AG04450 (cell line): ENCODE data around the gene ONECUT3. TPM values are rescaled to one million over a fixed set of nuclear protein-coding genes. Genes with fewer than 3 reads are reported as not detected.

Source experiments
- CTCF ChIA-PET: fragments of 300-600, 350-600 bp; formaldehyde crosslinking; extraction: SDS; loops from one replicate; lab custom pipeline; 2022; ENCODE audit warnings: antibody characterized with exemption, inconsistent platforms; lab: Charles Lee
- POLR2A ChIA-PET: fragments of 350-600 bp; formaldehyde crosslinking; extraction: SDS; loops from one replicate; lab custom pipeline; 2021; ENCODE audit warnings: antibody characterized with exemption, inconsistent platforms; lab: Yijun Ruan, JAX
- DNase-seq: peaks from one replicate; pipeline ENCODE4 v3.0.0-alpha.2; 2011; ENCODE audit warnings: low read depth, low spot score
- H3K27ac ChIP-seq: one replicate; pipeline ENCODE4 v1.5.1; 2012; ENCODE audit warnings: low read depth, low read length, control low read depth
- H3K27me3 ChIP-seq: one replicate; pipeline ENCODE4 v1.6.0; 2012; ENCODE audit warnings: low read length; ENCODE audit not compliant: control insufficient read depth, insufficient read depth
- H3K4me3 ChIP-seq: 2 replicates; pipeline ENCODE4 v1.5.1; 2011; ENCODE audit warnings: mild to moderate bottlenecking, low read depth, low read length, control low read depth
- H3K9me3 ChIP-seq: 2 replicates; pipeline ENCODE4 v1.5.1; 2012; ENCODE audit warnings: low read length; ENCODE audit not compliant: control insufficient read depth, insufficient read depth
- CTCF ChIP-seq: IDR thresholded peaks from 2 replicates; pipeline ENCODE4 v1.5.1; 2011; ENCODE audit warnings: low read depth, low read length, control low read depth, inconsistent platforms
- polyA plus RNA-seq: library from polyadenylated mRNA; depleted of rRNA; stranded (reverse); fragments of >200 nt; gene quantifications from 2 replicates; pipeline ENCODE4 v1.2.3, GENCODE V29; 2011

Gene ONECUT3
- polyA plus RNA-seq, 1 experiment = not detected

GRCh38 chr19:1822210-1822609 is 68.9 kb downstream of the ONECUT3 start:
- Histone ChIP-seq H3K4me3 (no peak overlapping the region), H3K9me3 (no peaks in the 10 kb centered on the region; the same call in 1 of the 2 replicates), H3K27me3 (no peaks in the 10 kb centered on the region), H3K27ac (no peak overlapping the region)
- POLR2A ChIA-PET = no interaction called here
- CTCF ChIA-PET = interaction anchor here (1.0 to 1.1 kb wide), 2 partner anchors 15 to 150 kb away, joined by 3 read pairs; no protein-coding TSS in a partner anchor
- no peak for DNase-seq
- TF ChIP-seq CTCF = no peak

- TF ChIP-seq CTCF = no peak
- Histone ChIP-seq H3K27me3 (no peaks in the 10 kb centered on the region), H3K4me3 (no peak overlapping the region), H3K27ac (no peak overlapping the region), H3K9me3 (no peaks in the 10 kb centered on the region; the same call in 1 of the 2 replicates)
- no peak for DNase-seq
- ChIA-PET CTCF (interaction anchor here (0.6 to 1.1 kb wide), 3 partner anchors 15 to 277 kb away, joined by 3 to 4 read pairs (median 3); no protein-coding TSS in a partner anchor), POLR2A (no interaction called here)
These were observed 69.7 kb downstream of the ONECUT3 start for GRCh38 chr19:1823020-1823419.

- H3K27ac ChIP-seq = no peak overlapping the region
- no peaks in the 10 kb centered on the region for H3K27me3 ChIP-seq
- TF ChIP-seq CTCF = no peak
- no peak for DNase-seq
- CTCF ChIA-PET = interaction anchor here (0.6 to 1.1 kb wide), 3 partner anchors 14 to 278 kb away, joined by 3 to 4 read pairs (median 4); no protein-coding TSS in a partner anchor
- POLR2A ChIA-PET = no interaction called here
- H3K4me3 ChIP-seq = no peak overlapping the region
- no peaks in the 10 kb centered on the region; the same call in 1 of the 2 replicates for H3K9me3 ChIP-seq
These were observed 70.4 kb downstream of the ONECUT3 start for GRCh38 chr19:1823539-1824251.

- POLR2A ChIA-PET = no interaction called here
- Histone ChIP-seq H3K27ac (no peak overlapping the region), H3K4me3 (no peak overlapping the region), H3K27me3 (no peaks in the 10 kb centered on the region), H3K9me3 (peaks cover 4% of the 10 kb centered on the region; the same call in 1 of the 2 replicates)
- CTCF ChIA-PET = interaction anchor here (0.9 to 1.1 kb wide), 2 partner anchors 13 to 152 kb away, joined by 3 to 4 read pairs; no protein-coding TSS in a partner anchor
- TF ChIP-seq CTCF = no peak
- no peak for DNase-seq
These were observed 70.9 kb downstream of the ONECUT3 start for GRCh38 chr19:1824252-1824622.

GRCh38 chr19:1825909-1826556 is 72.7 kb downstream of the ONECUT3 start:
- TF ChIP-seq CTCF = peak; percentile 87
- CTCF ChIA-PET = interaction anchor here (0.5 to 5.4 kb wide), 25 partner anchors 11 to 1007 kb away, joined by 3 to 68 read pairs (median 5); partner anchors contain the start of gene MBD3
- DNase-seq = peak; percentile 36
- Histone ChIP-seq H3K9me3 (peaks cover 4% of the 10 kb centered on the region; the same call in 1 of the 2 replicates), H3K4me3 (no peak overlapping the region), H3K27ac (no peak overlapping the region), H3K27me3 (no peaks in the 10 kb centered on the region)
- POLR2A ChIA-PET = interaction anchor here (0.6 to 1.3 kb wide), 4 partner anchors 12 to 335 kb away, joined by 3 to 9 read pairs (median 6); partner anchors contain the start of gene REEP6
